ENCODE data around the gene PCDHGA11.
"Not testable (repeated sequence)": the region's sequence is repeated elsewhere in the genome, so short reads cannot be mapped to it uniquely, and the experiment has no call there.

Gene PCDHGA11

GRCh38 chr5:141432726-141433125, 11.9 kb downstream of the PCDHGA11 start:
- not testable (repeated sequence) for DNase-seq

- DNase-seq, result no peak
These were observed 13.2 kb downstream of the PCDHGA11 start for GRCh38 chr5:141434006-141434405.

DNA sequence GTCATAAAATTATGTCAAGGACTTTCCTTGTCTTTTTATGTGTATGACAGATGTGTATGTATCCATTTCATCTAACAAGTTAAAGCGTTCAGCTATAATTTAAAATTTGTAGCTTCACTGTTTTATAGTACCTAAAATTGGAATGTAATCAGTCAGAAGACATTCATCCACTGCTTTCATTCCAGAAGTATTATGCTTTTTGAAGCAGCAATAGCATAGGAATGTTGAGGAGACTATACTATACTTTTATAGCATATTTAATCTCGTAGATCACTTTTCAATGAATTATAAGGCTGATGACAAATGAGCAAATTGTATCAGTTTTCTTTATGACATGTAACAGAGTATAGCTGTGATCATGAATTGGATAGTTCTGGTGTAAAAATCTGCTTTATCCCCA, 16.4 kb downstream of the PCDHGA11 start:
- DNase-seq, result no peak

GRCh38 chr5:141439411-141440141, 18.7 kb downstream of the PCDHGA11 start:
- DNase-seq, result no peak

- no peak for DNase-seq
These were observed 19.5 kb downstream of the PCDHGA11 start for GRCh38 chr5:141440341-141440740.

GRCh38 chr5:141441571-141442170, 20.8 kb downstream of the PCDHGA11 start:
- no peak for DNase-seq

- no peak for DNase-seq
These were observed 44.5 kb downstream of the PCDHGA11 start for GRCh38 chr5:141465351-141465750.

Data from T-helper 2 cell (primary cell).